Fibroblast of villous mesenchyme (primary cell): ENCODE measurements around the gene ENGASE. TPM values are rescaled to one million over a fixed set of nuclear protein-coding genes. Genes with fewer than 3 reads are reported as not detected.
A peak's percentile ranks its signal among the peaks of the same experiment; 100 is the strongest.

Source experiments
- DNase-seq: peaks from one replicate; pipeline ENCODE4 v3.0.0-alpha.2; 2010; ENCODE audit warnings: low read depth
- H3K4me3 ChIP-seq: 2 replicates; pipeline ENCODE4 v1.5.1; 2011; ENCODE audit warnings: low read depth, mild to moderate bottlenecking, low read length
- CTCF ChIP-seq: IDR thresholded peaks from 2 replicates; pipeline ENCODE4 v1.5.1; 2012; ENCODE audit warnings: low read depth, mild to moderate bottlenecking, low read length; ENCODE audit not compliant: insufficient read depth
- total RNA-seq: library from RNA; depleted of rRNA; stranded (reverse); fragments of >200 nt; gene quantifications from 2 replicates; pipeline ENCODE4 v1.2.3, GENCODE V29; 2012

Gene ENGASE
- total RNA-seq, 1 donor: 11.2 TPM

- TF ChIP-seq CTCF: no peak
- no peak overlapping the region for H3K4me3 ChIP-seq
- no peak for DNase-seq
Measured at GRCh38 chr17:79080761-79081290, 6.2 kb downstream of the ENGASE start.

- H3K4me3 ChIP-seq: no peak overlapping the region
- DNase-seq: no peak
- TF ChIP-seq CTCF: no peak
Measured at GRCh38 chr17:79081571-79082276, 7.1 kb downstream of the ENGASE start.

- DNase-seq: peak; percentile 26
- H3K4me3 ChIP-seq: no peak overlapping the region
- peak; percentile 84 for TF ChIP-seq CTCF
Measured at GRCh38 chr17:79082311-79083190, 7.9 kb downstream of the ENGASE start.

GRCh38 chr17:79083191-79083971, 8.8 kb downstream of the ENGASE start:
- DNase-seq: no peak
- no peak overlapping the region for H3K4me3 ChIP-seq

GRCh38 chr17:79084291-79085153, 9.9 kb downstream of the ENGASE start:
- no peak for TF ChIP-seq CTCF
- H3K4me3 ChIP-seq: no peak overlapping the region
- DNase-seq: no peak

More at GRCh38 chr17:79083191-79083971, 8.8 kb downstream of the ENGASE start:
- no peak for TF ChIP-seq CTCF
